GM12878 (cell line): ENCODE data around the gene CTRB2. TPM values are rescaled to one million over a fixed set of nuclear protein-coding genes. Genes with fewer than 3 reads are reported as not detected.

Experiments
- ATAC-seq: fragments of 200-7000 bp; cut with Tn5 transposase; 3 replicates; pipeline ENCODE4 v1.9.1; 2020; ENCODE audit warnings: mild to moderate bottlenecking, moderate library complexity
- BruUV-seq: library from RNA; stranded (reverse); fragments of 400-500 nt; replicated peaks from 2 replicates; lab custom pipeline; 2021; lab: Mats Ljungman, UMichigan
- CTCF ChIA-PET: fragments of 300-600 bp; sonication (Branson Sonifier 250); formaldehyde crosslinking; extraction: SDS; loops from one replicate; lab custom pipeline; 2021; ENCODE audit warnings: inconsistent platforms; lab: Yijun Ruan, JAX
- POLR2A ChIA-PET: fragments of 350-600 bp; formaldehyde crosslinking; extraction: SDS; loops from one replicate; lab custom pipeline; 2021; ENCODE audit warnings: inconsistent platforms; lab: Charles Lee
- RAD21 ChIA-PET: fragments of 300-600 bp; sonication (Branson Sonifier 250); formaldehyde crosslinking; loops from one replicate; lab custom pipeline; 2023; ENCODE audit warnings: antibody characterized with exemption; ENCODE audit not compliant: unreplicated experiment; lab: Charles Lee
- SMC1A ChIA-PET: fragments of 300-600 bp; sonication (Branson Sonifier 250); formaldehyde crosslinking; loops from one replicate; lab custom pipeline; 2023; ENCODE audit not compliant: unreplicated experiment, uncharacterized antibody; lab: Charles Lee
- DNase-seq: peaks from one replicate; pipeline ENCODE4 v3.0.0-alpha.2; 2011; ENCODE audit warnings: low read depth, low spot score
- FAIRE-seq: peaks from 3 replicates; lab custom pipeline; 2011; peaks lifted over from hg19 to GRCh38; lab: Jason Lieb, UNC
- H2AFZ ChIP-seq: 2 replicates; pipeline ENCODE4 v1.6.0; 2011; ENCODE audit warnings: low read depth, low read length, control low read depth; ENCODE audit not compliant: control insufficient read depth
- H3K27ac ChIP-seq: 2 replicates; pipeline ENCODE4 v1.5.1; 2011; ENCODE audit warnings: control low read depth; ENCODE audit not compliant: control insufficient read depth, insufficient read depth
- H3K27me3 ChIP-seq, 2 experiments: replicated peaks in 1 of 2; 2 replicates each; pipeline versions ENCODE4 v1.6.0 to v1.6.1; 2011; ENCODE audit warnings: low read length in 1 of 2; ENCODE audit not compliant: control insufficient read depth in 2 of 2, insufficient read depth in 2 of 2
- H3K36me3 ChIP-seq, 2 experiments: 2 replicates each; pipeline ENCODE4 v1.5.1; 2011; ENCODE audit warnings: low read length in 1 of 2; ENCODE audit not compliant: control insufficient read depth in 2 of 2, insufficient read depth in 2 of 2
- H3K4me1 ChIP-seq: 2 replicates; pipeline ENCODE4 v1.6.1; 2011; ENCODE audit warnings: mild to moderate bottlenecking, low read length, moderate library complexity, mixed read lengths; ENCODE audit not compliant: control insufficient read depth, insufficient read depth
- H3K4me2 ChIP-seq: 2 replicates; pipeline ENCODE4 v1.6.0; 2011; ENCODE audit warnings: control low read depth; ENCODE audit not compliant: control insufficient read depth, insufficient read depth
- H3K4me3 ChIP-seq: fragments of 200-600 bp; sonication (generic); 2 replicates; pipeline ENCODE4 v1.5.1; 2016
- H3K79me2 ChIP-seq: 2 replicates; pipeline ENCODE4 v1.6.0; 2011; ENCODE audit warnings: low read length; ENCODE audit not compliant: control insufficient read depth, insufficient read depth
- H3K9ac ChIP-seq: 2 replicates; pipeline ENCODE4 v1.8.0; 2011; ENCODE audit warnings: low read length, control low read depth, mixed read lengths; ENCODE audit not compliant: control insufficient read depth, insufficient read depth
- H3K9me3 ChIP-seq: replicated peaks from 3 replicates; pipeline ENCODE4 v1.5.1; 2011; ENCODE audit warnings: mild to moderate bottlenecking, low read length; ENCODE audit not compliant: control insufficient read depth, insufficient read depth
- H4K20me1 ChIP-seq: 2 replicates; pipeline ENCODE4 v1.6.0; 2011; ENCODE audit not compliant: control insufficient read depth, insufficient read depth
- CEBPZ ChIP-seq: fragments of 150-350 bp; IDR thresholded peaks from 2 replicates; pipeline ENCODE4 v1.6.1; 2016; ENCODE audit warnings: low read depth, low read length
- DPF2 ChIP-seq: fragments of 450-650 bp; IDR thresholded peaks from 2 replicates; pipeline ENCODE4 v1.6.1; 2017; ENCODE audit warnings: mild to moderate bottlenecking
- LARP7 ChIP-seq: fragments of 450-650 bp; IDR thresholded peaks from 2 replicates; pipeline ENCODE4 v1.6.1; 2017; ENCODE audit warnings: mild to moderate bottlenecking
- SMAD1 ChIP-seq: fragments of 450-650 bp; IDR thresholded peaks from 2 replicates; pipeline ENCODE4 v1.6.1; 2018; ENCODE audit warnings: mild to moderate bottlenecking, low read depth; ENCODE audit not compliant: partially characterized antibody
- ZNF687 ChIP-seq: fragments of 450-650 bp; IDR thresholded peaks from 2 replicates; pipeline ENCODE4 v1.6.1; 2017; ENCODE audit warnings: mild to moderate bottlenecking, moderate library complexity
- WGBS: methylation state at CpG from one replicate; pipeline ENCODE4 v1.1.6; 2016; ENCODE audit warnings: low lambda C conversion rate; ENCODE audit not compliant: insufficient replicate concordance, insufficient coverage; ENCODE audit errors: missing lambda C conversion rate; 5-methylcytosine and 5-hydroxymethylcytosine counted together
- in situ Hi-C: fragments of 300-500 bp; cut with MboI; formaldehyde crosslinking; loops from 9 replicates; pipeline ENCODE4 v1.14.3; 2018; ENCODE audit warnings: mixed read lengths
- intact Hi-C: fragments of 100-400 bp; cut with micrococcal nuclease; formaldehyde crosslinking; loops from one replicate; pipeline ENCODE4 v1.14.2; 2022; ENCODE audit not compliant: unreplicated experiment
- polyA plus RNA-seq, 11 experiments: library from polyadenylated mRNA; depleted of rRNA in 4 of 11; unstranded in 6 of 11; stranded (reverse) in 5 of 11; fragments of >200 nt; fragmentation: Nextera tagmentation in 4 of 11; fragmentation: Illumina TruSeq in 1 of 11; extraction: Ambion mirVana in 4 of 11; extraction: Trizol in 1 of 11; gene quantifications; 1 replicate in 1 of 11; 2 replicates in 10 of 11; pipeline versions ENCODE4 v1.2.1 to v1.2.3, GENCODE V29; 2011 to 2016; ENCODE audit warnings: inconsistent platforms in 2 of 11, missing spikeins in 2 of 11, low read depth in 1 of 11
- total RNA-seq, 4 experiments: library from RNA; depleted of rRNA in 3 of 4; stranded (reverse); fragments of >200 nt in 3 of 4; fragmentation: Illumina TruSeq in 1 of 4; extraction: Trizol in 1 of 4; gene quantifications; 2 replicates each; pipeline versions ENCODE4 v1.2.1 to v1.2.3, GENCODE V29; 2013 to 2021

Gene CTRB2
- total and polyA plus RNA-seq, 10 of the 15 experiments (the other 5 are each of a cell fraction or from before 2014, with no cell fraction given) = 9.4 TPM; not detected in 9

- Histone ChIP-seq H3K9ac (no peak overlapping the region), H3K4me3 (no peak overlapping the region), H4K20me1 (no peaks in the 10 kb centered on the region), H3K4me2 (no peak overlapping the region), H3K27me3 (no peaks in the 10 kb centered on the region), H3K36me3 (peaks cover 0 to 1% of the 10 kb centered on the region in 2 experiments; a peak in 2 of 4 replicates), H3K79me2 (no peaks in the 10 kb centered on the region), H3K27ac (no peak overlapping the region), H2AFZ (no peak overlapping the region), H3K4me1 (peaks cover 8% of the 10 kb centered on the region), H3K9me3 (no peaks in the 10 kb centered on the region)
- TF ChIP-seq ZNF687 (no peak), SMAD1 (no peak), CEBPZ (no peak), LARP7 (no peak), DPF2 (no peak)
- intact Hi-C loops (loop anchor here (10.0 kb wide), 1 partner anchor 525 kb away; no protein-coding TSS in a partner anchor), in situ Hi-C loops (no loop called here)
- ChIA-PET CTCF (interaction anchor here (10.6 kb wide), 1 partner anchor 143 kb away, joined by 243 read pairs; no protein-coding TSS in a partner anchor), RAD21 (interaction anchor here (0.6 kb wide), 1 partner anchor 254 kb away, joined by 5 read pairs; the partner anchor contains the start of gene WDR59), POLR2A (no interaction called here), SMC1A (no interaction called here)
- DNase-seq (no peak), ATAC-seq (no peak), FAIRE-seq (no peak)
- 74% methylated on average over 19 of the region's 19 CpGs for WGBS
- no TSS peak for BruUV-seq
These were observed 32.7 kb upstream of the CTRB2 start for GRCh38 chr16:75239542-75240122.
